Left ventricle myocardium inferior (tissue), 1 donor: ENCODE measurements around the gene CABLES1. TPM values are rescaled to one million over a fixed set of nuclear protein-coding genes. Genes with fewer than 3 reads are reported as not detected.
"Not testable (repeated sequence)": the region's sequence is repeated elsewhere in the genome, so short reads cannot be mapped to it uniquely, and the experiment has no call there.

ENCODE experiments used
- DNase-seq: peaks from one replicate; pipeline ENCODE4 v3.0.0-alpha.2; 2020
- H3K27ac ChIP-seq: fragments of 200-600 bp; replicated peaks from 2 replicates; pipeline ENCODE4 v1.8.0; 2021
- H3K27me3 ChIP-seq: fragments of 200-600 bp; 2 replicates; pipeline ENCODE4 v1.8.0; 2021; ENCODE audit warnings: low read depth
- H3K36me3 ChIP-seq: fragments of 200-600 bp; 2 replicates; pipeline ENCODE4 v1.8.0; 2021
- H3K4me1 ChIP-seq: fragments of 200-600 bp; 2 replicates; pipeline ENCODE4 v1.8.0; 2021
- H3K4me3 ChIP-seq: fragments of 200-600 bp; 2 replicates; pipeline ENCODE4 v1.8.0; 2021; ENCODE audit warnings: mild to moderate bottlenecking, moderate library complexity
- H3K9me3 ChIP-seq: fragments of 200-600 bp; replicated peaks from 2 replicates; pipeline ENCODE4 v1.8.0; 2021
- intact Hi-C: fragments of 100-400 bp; cut with micrococcal nuclease; formaldehyde crosslinking; loops from one replicate; pipeline ENCODE4 v1.11.0; 2022
- total RNA-seq: library from RNA; stranded (reverse); fragmentation: NEBNext Ultra II Directional; extraction: Animal tissue kit (Norgen Biotek cat#: 25700); gene quantifications from one replicate; pipeline ENCODE4 v1.2.1, GENCODE V29; 2021
- TF ChIP-seq, protein P1 (sequence below): fragments of 200-600 bp; IDR thresholded peaks from 2 replicates; pipeline ENCODE4 v1.8.0; 2021; ENCODE audit warnings: antibody characterized with exemption, mild to moderate bottlenecking, borderline replicate concordance
- donor health status: DM: no; HTN: yes; CAD: no; lungs with severe emphysema.

Gene CABLES1
- total RNA-seq, 1 donor from 2014 or later: 2.7 TPM

DNA sequence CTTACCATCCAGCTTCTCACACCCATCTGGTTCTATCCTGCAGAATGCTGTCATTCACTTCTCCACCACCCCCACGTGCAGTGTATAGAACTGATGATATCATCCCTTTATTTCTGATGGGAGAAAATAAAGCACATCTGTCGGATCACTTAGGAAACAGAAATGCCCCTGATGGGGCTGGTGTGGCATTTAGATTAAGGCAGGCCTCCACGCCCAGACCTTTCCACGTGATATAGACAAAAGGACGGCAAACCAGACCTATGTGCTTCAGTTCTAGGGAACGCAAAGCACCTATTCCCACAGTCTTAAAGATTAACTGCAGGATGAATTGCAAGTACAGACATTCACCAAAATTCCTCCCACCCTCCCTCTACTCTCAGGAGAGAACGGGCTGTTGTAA is 27.6 kb upstream of the CABLES1 start:
- Histone ChIP-seq H3K4me3 (no peak overlapping the region), H3K9me3 (peaks cover 7% of the 10 kb centered on the region), H3K4me1 (no peaks in the 10 kb centered on the region), H3K27ac (no peak overlapping the region), H3K36me3 (no peaks in the 10 kb centered on the region), H3K27me3 (peaks cover 22% of the 10 kb centered on the region)
- TF ChIP-seq, protein P1, sequence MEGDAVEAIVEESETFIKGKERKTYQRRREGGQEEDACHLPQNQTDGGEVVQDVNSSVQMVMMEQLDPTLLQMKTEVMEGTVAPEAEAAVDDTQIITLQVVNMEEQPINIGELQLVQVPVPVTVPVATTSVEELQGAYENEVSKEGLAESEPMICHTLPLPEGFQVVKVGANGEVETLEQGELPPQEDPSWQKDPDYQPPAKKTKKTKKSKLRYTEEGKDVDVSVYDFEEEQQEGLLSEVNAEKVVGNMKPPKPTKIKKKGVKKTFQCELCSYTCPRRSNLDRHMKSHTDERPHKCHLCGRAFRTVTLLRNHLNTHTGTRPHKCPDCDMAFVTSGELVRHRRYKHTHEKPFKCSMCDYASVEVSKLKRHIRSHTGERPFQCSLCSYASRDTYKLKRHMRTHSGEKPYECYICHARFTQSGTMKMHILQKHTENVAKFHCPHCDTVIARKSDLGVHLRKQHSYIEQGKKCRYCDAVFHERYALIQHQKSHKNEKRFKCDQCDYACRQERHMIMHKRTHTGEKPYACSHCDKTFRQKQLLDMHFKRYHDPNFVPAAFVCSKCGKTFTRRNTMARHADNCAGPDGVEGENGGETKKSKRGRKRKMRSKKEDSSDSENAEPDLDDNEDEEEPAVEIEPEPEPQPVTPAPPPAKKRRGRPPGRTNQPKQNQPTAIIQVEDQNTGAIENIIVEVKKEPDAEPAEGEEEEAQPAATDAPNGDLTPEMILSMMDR: no peak
- intact Hi-C loops: no loop called here
- no peak for DNase-seq

DNA sequence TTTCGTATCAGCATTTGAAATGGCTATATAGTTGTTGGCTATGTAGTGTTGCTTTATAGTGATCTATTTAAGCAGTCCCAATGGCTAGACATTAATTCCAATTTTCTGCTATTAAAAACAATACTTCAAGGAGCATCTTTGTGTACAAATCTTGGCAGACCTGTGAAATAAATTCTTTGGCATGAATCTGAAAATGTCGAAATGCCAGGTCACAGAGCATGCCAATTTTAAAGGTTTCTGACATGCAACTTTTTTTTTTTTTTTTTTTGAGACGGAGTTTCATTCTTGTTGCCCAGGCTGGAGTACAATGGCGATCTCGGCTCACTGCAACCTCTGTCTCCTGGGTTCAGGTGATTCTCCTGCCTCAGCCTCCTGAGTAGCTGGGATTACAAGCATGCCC is 26.8 kb upstream of the CABLES1 start:
- TF ChIP-seq, protein P1: no peak
- Histone ChIP-seq H3K27ac (no peak overlapping the region), H3K4me1 (no peaks in the 10 kb centered on the region), H3K9me3 (peaks cover 8% of the 10 kb centered on the region), H3K27me3 (peaks cover 22% of the 10 kb centered on the region), H3K36me3 (no peaks in the 10 kb centered on the region), H3K4me3 (no peak overlapping the region)
- intact Hi-C loops: no loop called here
- DNase-seq: no peak

DNA sequence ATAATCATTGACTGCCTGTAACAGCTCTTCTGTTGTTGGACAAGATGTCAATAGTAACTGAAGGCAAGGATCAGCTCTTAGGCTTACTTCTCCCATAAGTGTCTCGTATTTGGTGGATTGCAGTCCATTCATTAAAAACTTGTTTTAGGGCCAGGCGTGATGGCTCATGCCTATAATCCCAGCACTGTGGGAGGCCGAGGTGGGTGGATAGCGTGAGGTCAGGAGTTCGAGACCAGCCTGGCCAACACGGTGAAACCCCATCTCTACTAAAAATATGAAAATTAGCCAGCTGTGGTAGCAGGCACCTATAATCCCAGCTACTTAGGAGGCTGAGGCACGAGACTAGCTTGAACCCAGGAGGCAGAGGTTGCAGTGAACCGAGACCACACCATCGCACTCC is 26.1 kb upstream of the CABLES1 start:
- H3K27ac ChIP-seq, intact Hi-C loops, H3K4me1 ChIP-seq, H3K9me3 ChIP-seq, H3K36me3 ChIP-seq, H3K4me3 ChIP-seq, DNase-seq: not testable (repeated sequence)
- H3K27me3 ChIP-seq: peaks cover 21% of the 10 kb centered on the region

DNA sequence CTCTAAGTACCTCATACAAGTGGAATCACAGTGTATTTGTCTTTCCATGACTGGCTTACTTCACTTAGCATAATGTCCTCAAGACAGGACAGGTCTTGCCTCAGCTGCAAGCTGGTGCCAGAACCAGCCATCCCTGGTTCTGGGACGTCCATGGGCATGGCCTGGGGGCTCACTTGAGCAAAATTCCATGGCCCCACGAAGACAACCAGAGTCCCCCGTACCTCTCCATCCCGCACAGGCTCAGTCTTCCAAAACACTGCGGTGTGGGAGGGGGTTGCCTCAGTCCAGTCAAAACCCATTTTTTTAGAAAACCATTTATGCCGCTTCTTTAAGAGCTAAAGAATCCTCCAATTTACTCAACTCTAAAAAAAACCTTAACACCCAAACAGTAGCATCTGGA is 21.7 kb upstream of the CABLES1 start:
- H3K36me3 ChIP-seq: no peaks in the 10 kb centered on the region
- no peak for DNase-seq
- TF ChIP-seq, protein P1: no peak
- no peak overlapping the region for H3K27ac ChIP-seq
- H3K27me3 ChIP-seq: peaks cover 30% of the 10 kb centered on the region
- H3K4me1 ChIP-seq: peaks cover 9% of the 10 kb centered on the region
- intact Hi-C loops: no loop called here
- H3K9me3 ChIP-seq: peaks cover 8% of the 10 kb centered on the region
- no peak overlapping the region for H3K4me3 ChIP-seq

DNA sequence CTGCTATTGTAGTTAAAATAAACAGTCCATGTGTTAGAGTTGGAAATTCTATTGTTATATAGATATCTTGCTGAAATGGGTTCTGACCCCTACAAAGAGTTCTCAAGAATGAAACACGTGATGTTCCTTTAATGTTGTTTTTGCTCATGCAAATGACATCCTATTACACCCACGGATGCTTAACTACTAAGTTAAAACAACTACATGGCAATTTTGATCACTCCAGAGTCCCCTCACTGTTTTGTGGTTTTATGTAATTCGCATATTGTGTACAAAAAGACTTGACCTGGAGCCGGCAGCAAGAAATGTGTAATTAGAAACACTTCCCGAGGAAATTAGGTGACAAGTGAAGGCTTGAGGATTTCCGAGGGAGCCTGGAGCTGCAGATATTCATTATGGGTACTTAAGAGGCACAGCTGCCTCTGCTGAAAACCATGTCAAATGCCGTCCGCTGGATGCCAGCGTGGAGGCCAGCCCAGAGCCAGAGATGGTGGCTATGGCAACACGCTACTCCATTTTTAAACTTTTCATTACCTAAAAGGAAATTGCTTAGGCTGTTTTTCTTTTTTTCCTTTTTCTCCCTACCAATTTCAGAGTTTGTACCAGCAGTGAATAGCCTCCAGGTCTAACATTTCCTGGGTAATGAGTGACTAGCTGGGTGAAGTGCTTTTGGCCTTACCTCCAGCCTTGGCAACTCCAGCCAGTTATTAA is 21.0 kb upstream of the CABLES1 start:
- intact Hi-C loops: no loop called here
- Histone ChIP-seq H3K9me3 (peaks cover 8% of the 10 kb centered on the region), H3K27me3 (peaks cover 30% of the 10 kb centered on the region), H3K36me3 (no peaks in the 10 kb centered on the region), H3K4me1 (peaks cover 9% of the 10 kb centered on the region), H3K27ac (no peak overlapping the region), H3K4me3 (no peak overlapping the region)
- no peak for DNase-seq
- TF ChIP-seq, protein P1: no peak

DNA sequence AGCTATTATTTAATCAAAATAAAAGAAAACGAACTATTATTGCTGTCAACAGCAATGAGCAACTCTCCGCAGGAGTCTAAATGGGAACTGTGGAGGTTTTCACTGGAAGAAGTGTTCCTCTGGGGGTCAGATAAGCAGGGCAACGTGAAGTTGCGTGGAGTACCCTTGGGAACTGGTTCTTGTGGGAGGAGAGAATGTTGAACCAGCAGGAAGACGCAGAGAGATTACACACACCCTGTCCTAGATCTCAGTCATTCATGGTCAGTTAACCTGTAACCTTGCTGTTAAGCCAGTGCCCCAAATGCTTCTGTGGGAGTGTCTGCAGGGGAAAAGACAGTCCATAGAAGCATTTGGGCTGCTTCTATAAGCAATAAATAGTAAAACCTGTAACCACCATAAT is 20.4 kb upstream of the CABLES1 start:
- Histone ChIP-seq H3K4me3 (no peak overlapping the region), H3K27ac (no peak overlapping the region), H3K36me3 (no peaks in the 10 kb centered on the region), H3K27me3 (peaks cover 36% of the 10 kb centered on the region), H3K9me3 (peaks cover 8% of the 10 kb centered on the region), H3K4me1 (peaks cover 9% of the 10 kb centered on the region)
- no peak for DNase-seq
- intact Hi-C loops: no loop called here
- TF ChIP-seq, protein P1: no peak
